Adrenal gland (tissue), 5 donors: ENCODE measurements around the gene SLC24A4.

Experiments
- POLR2A ChIP-seq, 2 donors: fragments of 450-650 bp; IDR thresholded peaks; one replicate each; pipeline ENCODE4 v1.6.1; 2017; ENCODE audit warnings: antibody characterized with exemption in 2 of 2, mild to moderate bottlenecking in 2 of 2, moderate library complexity in 1 of 2
- TF ChIP-seq, protein P1 (sequence below), 6 experiments: fragments of 450-650 bp in 4 of 6; fragments of 200-600 bp in 2 of 6; sonication (generic) in 1 of 6; IDR thresholded peaks; 1 replicate in 5 of 6; 2 replicates in 1 of 6; pipeline versions ENCODE4 v1.5.1 to v1.8.0; 2016 to 2021; ENCODE audit warnings: antibody characterized with exemption in 6 of 6, mild to moderate bottlenecking in 2 of 6, moderate library complexity in 1 of 6
- donor health status: DM: no; HTN: no; CAD: no.

DNA sequence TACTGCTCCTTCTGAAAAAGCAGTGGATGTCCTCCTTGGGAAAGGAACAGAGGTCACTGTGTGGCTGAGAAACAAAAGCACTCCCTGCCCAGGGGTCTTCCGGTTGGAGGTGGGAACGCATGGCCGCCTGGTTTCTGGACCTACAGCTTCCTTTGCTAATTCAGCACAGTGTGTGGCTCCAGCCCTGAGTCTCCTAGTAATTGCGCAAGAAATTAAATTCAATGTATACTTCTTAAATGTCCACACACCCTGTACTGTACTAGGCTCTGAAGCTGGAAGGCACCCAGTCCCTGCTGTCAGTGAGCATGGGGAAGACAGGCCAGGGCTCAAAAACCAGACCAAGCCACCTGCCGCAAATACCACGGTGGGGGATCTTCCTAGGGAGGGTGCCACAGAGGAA, 13.4 kb downstream of the SLC24A4 start:
- TF ChIP-seq, protein P1, sequence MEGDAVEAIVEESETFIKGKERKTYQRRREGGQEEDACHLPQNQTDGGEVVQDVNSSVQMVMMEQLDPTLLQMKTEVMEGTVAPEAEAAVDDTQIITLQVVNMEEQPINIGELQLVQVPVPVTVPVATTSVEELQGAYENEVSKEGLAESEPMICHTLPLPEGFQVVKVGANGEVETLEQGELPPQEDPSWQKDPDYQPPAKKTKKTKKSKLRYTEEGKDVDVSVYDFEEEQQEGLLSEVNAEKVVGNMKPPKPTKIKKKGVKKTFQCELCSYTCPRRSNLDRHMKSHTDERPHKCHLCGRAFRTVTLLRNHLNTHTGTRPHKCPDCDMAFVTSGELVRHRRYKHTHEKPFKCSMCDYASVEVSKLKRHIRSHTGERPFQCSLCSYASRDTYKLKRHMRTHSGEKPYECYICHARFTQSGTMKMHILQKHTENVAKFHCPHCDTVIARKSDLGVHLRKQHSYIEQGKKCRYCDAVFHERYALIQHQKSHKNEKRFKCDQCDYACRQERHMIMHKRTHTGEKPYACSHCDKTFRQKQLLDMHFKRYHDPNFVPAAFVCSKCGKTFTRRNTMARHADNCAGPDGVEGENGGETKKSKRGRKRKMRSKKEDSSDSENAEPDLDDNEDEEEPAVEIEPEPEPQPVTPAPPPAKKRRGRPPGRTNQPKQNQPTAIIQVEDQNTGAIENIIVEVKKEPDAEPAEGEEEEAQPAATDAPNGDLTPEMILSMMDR (IDR thresholded peaks at IDR 0.05), result no peak
- TF ChIP-seq POLR2A (IDR thresholded peaks at IDR 0.05), result no peak
